Fibroblast of pulmonary artery (primary cell): Measurements from ENCODE around the gene SPATA19.

ENCODE experiments used
- DNase-seq: peaks from one replicate; pipeline ENCODE4 v3.0.0-alpha.2; 2010; ENCODE audit warnings: low read depth
- H3K4me3 ChIP-seq: replicated peaks from 2 replicates; pipeline ENCODE4 v1.5.1; 2011; ENCODE audit warnings: low read depth, mild to moderate bottlenecking, control low read depth, low read length, moderate library complexity
- TF ChIP-seq, protein P1 (sequence below): IDR thresholded peaks from 2 replicates; pipeline ENCODE4 v1.5.1; 2011; ENCODE audit warnings: mild to moderate bottlenecking, control low read depth, low read length, inconsistent platforms; ENCODE audit errors: missing control alignments

SPATA19 gene

GRCh38 chr11:133818302-133818701 lies 27.0 kb downstream of the SPATA19 start:
- TF ChIP-seq, protein P1, sequence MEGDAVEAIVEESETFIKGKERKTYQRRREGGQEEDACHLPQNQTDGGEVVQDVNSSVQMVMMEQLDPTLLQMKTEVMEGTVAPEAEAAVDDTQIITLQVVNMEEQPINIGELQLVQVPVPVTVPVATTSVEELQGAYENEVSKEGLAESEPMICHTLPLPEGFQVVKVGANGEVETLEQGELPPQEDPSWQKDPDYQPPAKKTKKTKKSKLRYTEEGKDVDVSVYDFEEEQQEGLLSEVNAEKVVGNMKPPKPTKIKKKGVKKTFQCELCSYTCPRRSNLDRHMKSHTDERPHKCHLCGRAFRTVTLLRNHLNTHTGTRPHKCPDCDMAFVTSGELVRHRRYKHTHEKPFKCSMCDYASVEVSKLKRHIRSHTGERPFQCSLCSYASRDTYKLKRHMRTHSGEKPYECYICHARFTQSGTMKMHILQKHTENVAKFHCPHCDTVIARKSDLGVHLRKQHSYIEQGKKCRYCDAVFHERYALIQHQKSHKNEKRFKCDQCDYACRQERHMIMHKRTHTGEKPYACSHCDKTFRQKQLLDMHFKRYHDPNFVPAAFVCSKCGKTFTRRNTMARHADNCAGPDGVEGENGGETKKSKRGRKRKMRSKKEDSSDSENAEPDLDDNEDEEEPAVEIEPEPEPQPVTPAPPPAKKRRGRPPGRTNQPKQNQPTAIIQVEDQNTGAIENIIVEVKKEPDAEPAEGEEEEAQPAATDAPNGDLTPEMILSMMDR, result no peak
- no peak for DNase-seq
- no peak overlapping the region for H3K4me3 ChIP-seq

GRCh38 chr11:133817449-133817848 lies 27.9 kb downstream of the SPATA19 start:
- TF ChIP-seq, protein P1, result no peak
- no peak overlapping the region for H3K4me3 ChIP-seq
- no peak for DNase-seq

- TF ChIP-seq, protein P1, result no peak
- no peak overlapping the region for H3K4me3 ChIP-seq
- DNase-seq, result no peak
Measured at GRCh38 chr11:133816146-133816870, 29.0 kb downstream of the SPATA19 start.

GRCh38 chr11:133815636-133816035 lies 29.7 kb downstream of the SPATA19 start:
- no peak overlapping the region for H3K4me3 ChIP-seq
- TF ChIP-seq, protein P1, result no peak
- DNase-seq, result no peak

DNA sequence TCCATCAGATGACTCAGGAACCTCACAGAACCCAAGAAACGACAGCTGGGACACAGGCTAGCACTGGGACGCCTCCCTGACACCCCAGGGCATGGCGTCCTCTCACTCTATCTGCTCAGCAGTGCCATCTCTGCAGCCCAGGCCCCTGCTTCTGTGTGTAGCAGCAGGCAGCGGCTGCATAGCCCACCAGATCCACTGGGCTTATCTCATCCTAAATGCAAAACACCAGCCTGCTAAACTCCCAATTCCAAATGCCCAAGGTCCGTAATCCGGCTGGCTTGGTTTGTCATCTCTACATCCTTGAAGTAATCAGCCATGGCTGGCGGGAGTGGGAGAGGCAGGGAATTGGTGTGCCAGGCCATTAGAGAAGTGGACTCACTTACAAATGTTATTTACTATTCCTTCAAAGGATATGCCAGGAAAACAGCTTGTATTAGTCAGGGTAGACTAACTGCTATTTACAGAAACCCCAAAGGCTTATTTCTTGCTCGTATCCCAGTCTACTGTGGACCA lies 30.7 kb downstream of the SPATA19 start:
- TF ChIP-seq, protein P1, result no peak
- no peak overlapping the region for H3K4me3 ChIP-seq

DNA sequence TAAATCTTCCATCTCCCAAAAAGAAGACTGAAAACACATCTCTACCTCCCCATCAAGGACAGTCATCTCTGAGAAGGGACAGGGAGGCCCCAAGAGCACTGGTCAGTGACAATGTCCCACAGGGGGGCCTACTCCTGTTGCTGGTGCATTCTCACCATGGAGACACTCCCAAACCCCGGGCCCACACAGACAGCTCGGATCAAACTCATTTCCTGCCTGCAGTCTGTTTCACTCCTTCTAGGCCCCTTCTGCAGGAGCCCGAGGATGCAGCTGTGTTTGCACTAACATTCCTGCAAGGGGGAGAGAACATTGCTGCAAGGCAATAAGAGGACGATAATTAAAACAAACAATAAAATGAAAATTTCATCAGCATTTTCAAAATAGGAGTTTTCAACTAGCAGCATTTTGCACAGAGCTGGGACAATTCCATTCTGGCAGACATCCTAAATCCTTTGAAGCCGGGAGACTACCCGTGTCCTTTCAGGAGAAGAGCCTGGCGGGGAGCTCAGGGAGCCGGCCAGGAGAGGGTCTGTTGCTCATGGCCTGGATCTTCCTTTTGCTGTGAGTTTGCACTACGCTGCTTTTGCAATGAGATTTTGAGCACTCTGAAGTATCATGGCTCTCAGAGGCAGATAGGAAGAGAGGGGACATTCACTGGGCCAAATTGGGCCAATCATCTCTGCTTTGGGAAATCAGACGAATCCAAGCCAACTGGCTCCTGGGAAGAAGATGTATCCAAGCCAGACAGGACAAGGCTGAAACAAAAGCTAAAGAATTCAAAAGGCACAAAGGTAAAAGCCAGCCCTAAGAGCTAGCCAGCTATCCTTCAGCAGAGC lies 33.2 kb downstream of the SPATA19 start:
- DNase-seq, result no peak
- H3K4me3 ChIP-seq, result no peak overlapping the region
- TF ChIP-seq, protein P1, result no peak

More for the DNA sequence above, 30.7 kb downstream of the SPATA19 start:
- no peak for DNase-seq
